ENCODE results near the gene MCC.

Gene MCC

GRCh38 chr5:113294311-113295110 lies 193.7 kb downstream of the MCC start:
- DNase-seq (ENCODE audit: low read depth) = peak; percentile 84
- peak; percentile 24; the same call in 1 of the 2 replicates for TF ChIP-seq CTCF (conservative IDR thresholded peaks at IDR 0.05; ENCODE audit: low read length)
- H3K4me3 ChIP-seq (ENCODE audit: low read length) = peak overlapping the region; percentile 78

GRCh38 chr5:113293975-113294310 lies 194.3 kb downstream of the MCC start:
- TF ChIP-seq CTCF (conservative IDR thresholded peaks at IDR 0.05; ENCODE audit: low read length) = no peak
- H3K4me3 ChIP-seq (ENCODE audit: low read length) = peak overlapping the region; percentile 78
- peak; percentile 15 for DNase-seq (ENCODE audit: low read depth)

GRCh38 chr5:113293068-113293974 lies 194.9 kb downstream of the MCC start:
- no peak for TF ChIP-seq CTCF (conservative IDR thresholded peaks at IDR 0.05; ENCODE audit: low read length)
- peak overlapping the region; percentile 78 for H3K4me3 ChIP-seq (ENCODE audit: low read length)
- DNase-seq (ENCODE audit: low read depth) = no peak

GRCh38 chr5:113292462-113292861 lies 195.8 kb downstream of the MCC start:
- no peak for TF ChIP-seq CTCF (conservative IDR thresholded peaks at IDR 0.05; ENCODE audit: low read length)
- no peak overlapping the region for H3K4me3 ChIP-seq (ENCODE audit: low read length)
- no peak for DNase-seq (ENCODE audit: low read depth)

- no peak for DNase-seq (ENCODE audit: low read depth)
- H3K4me3 ChIP-seq (ENCODE audit: low read length) = no peak overlapping the region
- no peak for TF ChIP-seq CTCF (conservative IDR thresholded peaks at IDR 0.05; ENCODE audit: low read length)
Observed at GRCh38 chr5:113283558-113283957, 204.7 kb downstream of the MCC start.

GRCh38 chr5:113282472-113282871 lies 205.8 kb downstream of the MCC start:
- DNase-seq (ENCODE audit: low read depth) = no peak
- TF ChIP-seq CTCF (conservative IDR thresholded peaks at IDR 0.05; ENCODE audit: low read length) = no peak
- no peak overlapping the region for H3K4me3 ChIP-seq (ENCODE audit: low read length)

Measured in AG10803 (cell line).